Fibroblast of pulmonary artery (primary cell): Measurements from ENCODE around the gene DEDD.

Experiments
- DNase-seq: peaks from one replicate; pipeline ENCODE4 v3.0.0-alpha.2; 2010; ENCODE audit warnings: low read depth
- H3K4me3 ChIP-seq: replicated peaks from 2 replicates; pipeline ENCODE4 v1.5.1; 2011; ENCODE audit warnings: low read depth, mild to moderate bottlenecking, control low read depth, low read length, moderate library complexity
- CTCF ChIP-seq: IDR thresholded peaks from 2 replicates; pipeline ENCODE4 v1.5.1; 2011; ENCODE audit warnings: mild to moderate bottlenecking, control low read depth, low read length, inconsistent platforms; ENCODE audit errors: missing control alignments

Gene DEDD

GRCh38 chr1:161128591-161129420 lies 3.7 kb downstream of the DEDD start:
- no peak for DNase-seq
- TF ChIP-seq CTCF: no peak
- no peak overlapping the region for H3K4me3 ChIP-seq

GRCh38 chr1:161127649-161128048 lies 4.8 kb downstream of the DEDD start:
- DNase-seq: no peak
- no peak overlapping the region for H3K4me3 ChIP-seq
- no peak for TF ChIP-seq CTCF

GRCh38 chr1:161122967-161123366 lies 9.5 kb downstream of the DEDD start:
- TF ChIP-seq CTCF: no peak
- no peak overlapping the region for H3K4me3 ChIP-seq
- DNase-seq: no peak

GRCh38 chr1:161121834-161122233 lies 10.6 kb downstream of the DEDD start:
- no peak for TF ChIP-seq CTCF
- no peak overlapping the region for H3K4me3 ChIP-seq
- no peak for DNase-seq

- DNase-seq: no peak
- no peak overlapping the region for H3K4me3 ChIP-seq
- no peak for TF ChIP-seq CTCF
Measured at GRCh38 chr1:161121042-161121650, 11.3 kb downstream of the DEDD start.

- H3K4me3 ChIP-seq: peak overlapping the region; percentile 100
- peak; percentile 50 for TF ChIP-seq CTCF
- peak; percentile 78 for DNase-seq
Measured at GRCh38 chr1:161119092-161119903, 13.2 kb downstream of the DEDD start.
